Stimulated activated CD4-positive, alpha-beta T cell treated with anti-CD3 and anti-CD28 coated beads, Interleukin-1b, Interleukin-23, amount 100 ng/mL, for 1 hour (primary cell): ENCODE measurements around the gene ZFP36L1.

Experiments used
- DNase-seq, 2 donors: peaks; one replicate each; pipeline ENCODE4 v3.0.0-alpha.2; 2020; ENCODE audit warnings: low read depth in 2 of 2

The ZFP36L1 gene

DNA sequence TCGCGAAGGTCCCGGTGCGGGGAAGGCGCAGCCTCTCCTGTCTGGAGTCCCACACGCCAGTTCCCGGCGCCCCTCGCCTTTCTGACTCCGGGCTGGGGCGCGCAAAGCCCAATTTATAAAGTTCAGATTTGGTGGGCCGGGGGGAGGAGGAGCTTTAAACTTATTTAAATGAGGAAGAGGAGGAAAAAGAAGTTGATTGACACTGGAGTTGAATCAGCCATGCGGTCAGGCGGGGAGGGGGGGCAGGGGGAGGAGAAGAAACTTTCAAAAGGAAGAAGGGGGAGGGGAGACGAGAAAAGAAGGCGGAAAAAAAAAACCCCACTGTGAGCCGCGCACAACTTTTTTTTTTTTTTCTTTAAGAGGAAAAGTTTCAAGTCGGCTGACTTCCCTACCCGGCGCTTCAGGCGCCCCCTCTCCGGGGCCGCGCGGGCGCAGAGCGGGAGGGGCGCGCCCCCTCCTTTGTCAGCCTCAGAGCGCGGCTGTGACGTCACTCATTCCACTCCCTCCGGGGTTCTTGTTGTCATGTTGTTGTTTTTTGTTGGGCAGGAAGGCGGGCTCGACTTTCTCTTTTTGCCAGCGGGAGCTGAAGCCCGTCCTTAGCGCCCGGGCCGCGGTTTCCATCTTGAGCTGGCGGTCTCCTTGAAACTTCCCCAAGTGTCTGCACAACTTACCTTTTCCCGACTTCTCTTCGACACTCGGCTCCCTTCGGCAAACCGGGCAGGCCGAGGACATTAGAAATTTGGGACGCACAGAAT lies at the start of gene ZFP36L1:
Gene ZFP36L1 (minus strand): TSS at position 89 of the 755 bp plus-strand sequence. CDS start 129 bp downstream, outside the sequence.
- DNase-seq, result peak; percentile 70 to 91

GRCh38 chr14:68842298-68842697 lies 49.4 kb upstream of the ZFP36L1 start:
- no peak for DNase-seq

DNA sequence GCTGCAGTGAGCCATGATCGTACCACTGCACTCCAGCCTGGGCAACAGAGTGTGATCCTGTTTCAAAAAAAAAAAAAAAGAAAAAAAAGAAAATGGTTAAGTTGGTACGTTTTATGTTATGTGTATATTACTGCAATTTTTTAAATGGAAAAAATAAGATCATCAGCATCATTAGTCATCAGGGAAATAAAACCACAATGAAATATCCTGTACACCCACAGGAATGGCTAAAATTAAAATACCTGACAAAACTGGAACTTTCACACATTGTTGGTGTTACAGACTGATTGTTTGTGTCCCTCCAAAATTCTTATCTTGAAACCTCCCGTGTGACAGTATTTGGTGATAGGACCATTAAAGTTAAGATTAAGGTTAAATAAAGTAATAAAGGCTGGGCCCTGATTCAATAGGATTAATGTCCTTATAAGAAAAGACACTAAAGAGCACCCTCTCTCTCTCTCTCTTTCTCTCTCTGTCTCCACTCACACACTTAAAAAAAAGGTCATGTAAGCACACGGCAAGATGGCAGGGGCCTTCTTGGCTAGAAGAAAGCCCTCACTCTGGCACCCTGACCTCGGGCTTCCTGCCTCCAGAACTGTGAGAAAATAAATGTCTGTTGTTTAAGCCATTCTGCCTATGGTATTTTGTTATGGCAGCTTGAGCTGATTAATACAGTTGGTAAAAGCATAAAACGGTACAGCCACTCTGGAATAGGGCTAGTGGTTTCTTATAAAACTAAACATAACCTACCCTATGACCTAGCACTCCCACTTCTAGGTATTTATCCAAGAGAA lies 48.3 kb upstream of the ZFP36L1 start:
- DNase-seq, result no peak

DNA sequence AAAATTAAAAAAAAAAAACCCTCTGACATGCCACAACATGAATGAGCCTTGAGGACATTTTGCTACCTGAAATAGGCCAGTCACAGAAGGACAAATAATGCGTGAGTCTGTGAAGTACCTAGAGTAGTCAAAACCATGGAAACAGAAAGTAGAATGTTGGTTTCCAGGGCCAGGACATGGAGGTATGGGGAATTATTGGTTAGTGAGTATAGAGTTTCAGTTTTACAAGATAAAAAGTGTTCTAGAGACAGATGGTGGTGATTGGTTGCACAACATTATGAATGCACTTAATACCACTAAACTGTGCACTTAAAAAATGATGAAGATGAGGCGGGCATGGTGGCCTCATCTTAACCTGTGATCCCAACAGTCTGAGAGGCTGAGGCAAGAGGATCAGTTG lies 47.6 kb upstream of the ZFP36L1 start:
- no peak for DNase-seq

GRCh38 chr14:68836082-68836481 lies 43.2 kb upstream of the ZFP36L1 start:
- DNase-seq, result no peak

GRCh38 chr14:68834816-68835215 lies 41.9 kb upstream of the ZFP36L1 start:
- no peak for DNase-seq

DNA sequence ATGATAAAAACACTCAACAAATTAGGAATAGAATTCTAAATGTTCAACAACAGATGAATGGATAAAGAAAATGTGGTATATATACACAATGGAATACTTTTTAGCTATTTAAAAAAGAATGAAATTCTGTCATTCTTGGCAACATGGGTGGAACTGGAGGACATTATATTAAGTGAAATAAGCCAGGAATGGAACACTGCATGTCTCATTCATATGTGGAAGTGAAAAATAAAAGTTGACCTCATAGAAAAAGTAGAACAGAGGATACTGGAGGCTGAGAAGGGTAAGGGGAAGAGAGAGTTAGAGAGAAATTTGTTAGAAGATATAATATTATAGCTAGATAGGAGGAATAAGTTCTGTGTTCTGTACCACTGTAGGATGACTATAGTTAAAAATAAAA lies 35.8 kb upstream of the ZFP36L1 start:
- no peak for DNase-seq

DNA sequence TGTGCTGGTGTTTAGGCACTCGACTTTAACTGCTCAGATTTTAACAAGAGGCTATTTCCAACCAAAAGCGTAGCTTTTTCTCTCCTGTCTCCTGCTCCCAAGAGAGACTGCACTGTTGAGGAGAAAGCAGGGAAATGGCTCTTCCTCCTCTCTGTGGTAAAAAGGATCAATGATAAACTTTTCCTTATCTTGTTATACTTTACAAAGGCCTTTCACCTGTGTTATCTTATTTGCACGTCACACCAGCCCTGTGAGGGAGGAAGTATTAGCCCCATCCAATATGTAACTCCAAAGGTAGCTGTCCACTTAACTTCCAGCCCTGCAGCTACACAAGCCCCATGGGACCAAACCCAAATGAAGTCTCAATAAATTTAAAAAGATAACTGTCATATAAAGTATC lies 32.9 kb upstream of the ZFP36L1 start:
- no peak for DNase-seq

- DNase-seq, result no peak
Observed at GRCh38 chr14:68824517-68825347, 31.9 kb upstream of the ZFP36L1 start.

GRCh38 chr14:68824207-68824516 lies 31.3 kb upstream of the ZFP36L1 start:
- DNase-seq, result no peak

DNA sequence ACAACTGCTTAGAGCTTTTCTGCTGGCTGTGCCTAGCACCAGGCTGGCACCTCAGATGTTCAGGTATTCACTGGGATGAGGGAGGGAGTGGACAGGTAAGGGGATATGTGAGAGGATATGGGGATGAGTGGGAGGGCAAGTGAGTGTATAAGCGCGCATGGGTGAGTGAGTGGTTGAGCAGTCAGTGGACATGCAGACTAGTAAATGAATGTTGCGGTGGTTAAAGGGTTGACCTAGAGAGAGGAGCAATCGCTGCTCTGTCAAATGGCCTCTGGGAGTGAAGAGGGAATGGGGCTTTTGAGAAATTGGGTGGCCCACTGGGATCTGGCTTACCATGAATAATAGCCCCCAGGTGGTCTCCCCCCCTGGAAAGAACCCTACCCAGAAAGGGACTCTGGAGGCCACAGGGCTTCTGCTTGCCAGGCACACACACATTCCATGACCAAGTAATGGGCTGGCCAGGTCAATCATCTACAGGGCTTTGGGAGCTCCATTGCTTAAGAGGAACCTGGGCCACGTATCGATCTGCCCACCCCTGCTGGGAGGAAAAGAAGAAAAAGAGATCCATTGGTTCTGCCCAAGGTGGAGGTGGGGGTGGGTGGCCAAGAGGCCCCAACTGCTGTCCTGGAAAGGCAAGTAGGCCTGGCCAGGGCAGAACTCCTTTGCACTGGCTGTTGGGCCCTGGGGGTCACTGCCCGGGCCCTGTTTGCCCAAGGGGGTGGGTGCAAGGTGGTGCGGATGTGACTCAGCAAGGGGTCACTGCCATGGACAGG lies 30.8 kb upstream of the ZFP36L1 start:
- DNase-seq, result no peak

- no peak for DNase-seq
Observed at GRCh38 chr14:68822926-68823325, 30.1 kb upstream of the ZFP36L1 start.

GRCh38 chr14:68822132-68822651 lies 29.3 kb upstream of the ZFP36L1 start:
- DNase-seq, result no peak

- DNase-seq, result no peak
Observed at GRCh38 chr14:68820999-68821683, 28.3 kb upstream of the ZFP36L1 start.

- no peak for DNase-seq
Observed at GRCh38 chr14:68820536-68820935, 27.7 kb upstream of the ZFP36L1 start.

GRCh38 chr14:68820119-68820518 lies 27.3 kb upstream of the ZFP36L1 start:
- no peak for DNase-seq

GRCh38 chr14:68819260-68819691 lies 26.4 kb upstream of the ZFP36L1 start:
- no peak for DNase-seq

DNA sequence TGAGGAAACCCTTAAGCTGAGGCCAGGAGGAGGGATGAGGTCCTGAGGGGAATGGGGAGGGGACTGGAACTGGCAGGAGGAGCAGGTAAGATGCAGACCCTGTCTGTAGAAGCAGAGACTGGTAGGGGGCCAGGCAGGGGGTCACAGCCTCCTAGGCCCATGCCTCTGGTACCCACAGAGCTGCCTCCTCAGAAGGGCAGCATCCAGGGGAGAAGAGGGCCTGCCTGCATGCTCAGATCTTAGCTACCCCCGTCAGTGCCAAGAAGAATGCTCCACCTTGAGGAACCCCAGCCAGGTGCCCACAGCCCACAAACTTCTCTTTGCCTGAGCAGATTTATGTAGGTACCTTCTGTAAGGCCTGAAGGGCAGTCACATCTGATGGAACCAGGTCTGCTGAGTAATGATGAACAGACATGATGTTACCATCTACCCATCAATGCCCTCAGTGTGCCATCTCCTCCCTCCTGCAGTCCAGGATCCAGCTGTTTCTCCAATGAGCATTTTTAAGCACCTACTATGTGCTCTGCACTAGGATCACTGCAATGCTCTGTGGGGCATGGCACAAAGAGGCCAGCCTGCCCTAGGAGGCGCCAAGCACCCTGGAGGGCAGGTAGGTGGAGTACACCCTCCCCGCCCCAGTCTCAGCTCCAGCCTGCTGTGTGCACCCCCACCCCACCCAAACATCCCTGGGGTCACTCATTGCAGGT lies 24.8 kb upstream of the ZFP36L1 start:
- DNase-seq, result no peak

DNA sequence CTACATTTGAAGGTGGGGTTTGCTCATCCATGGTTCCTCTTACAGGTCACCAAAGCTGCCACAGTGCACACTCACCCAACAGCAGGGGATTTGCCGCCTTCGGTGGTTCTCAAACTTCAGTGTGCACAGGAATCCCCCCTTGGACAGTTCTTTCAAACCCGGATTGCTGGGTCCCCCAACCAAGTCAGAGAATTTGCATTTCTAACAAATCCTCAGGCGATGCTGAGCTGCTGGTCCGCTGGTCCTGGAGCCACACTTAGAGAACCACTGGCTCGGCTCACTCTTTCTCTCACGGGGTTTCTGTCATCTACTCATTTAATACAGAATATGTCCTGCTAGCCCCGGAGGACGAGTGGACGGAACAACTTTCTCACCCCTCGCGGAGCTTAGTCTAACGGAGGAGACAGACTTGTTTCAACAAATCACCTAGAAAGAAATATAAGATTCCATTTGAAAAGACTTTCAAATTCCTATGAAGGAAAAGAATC lies 24.1 kb upstream of the ZFP36L1 start:
- no peak for DNase-seq
